ENCODE measurements around the gene GLRX3. TPM values are rescaled to one million over a fixed set of nuclear protein-coding genes. Genes with fewer than 3 reads are reported as not detected.
"Not testable (repeated sequence)": the region's sequence is repeated elsewhere in the genome, so short reads cannot be mapped to it uniquely, and the experiment has no call there.

GLRX3 gene
- total RNA-seq: 10 to 100 TPM; 44.9 to 61.4 (median 53.3) TPM

- intact Hi-C loops (cut with DNase I): loop anchor here (2.0 kb wide), 1 partner anchor 26 kb away; the partner anchor contains the start of gene C10orf143
- peak within 1 kb of the TSS; percentile 87 to 100 (median 93) for H3K4me3 ChIP-seq
- no peaks in the 10 kb centered on the region for H3K27me3 ChIP-seq
- peak within 1 kb of the TSS; percentile 83 to 89 (median 86) for H3K27ac ChIP-seq (replicated peaks in 1 of 4)
- peaks cover 25 to 54% (median 52%) of the 10 kb centered on the region in 4 donors for H3K4me1 ChIP-seq
- no peaks in the 10 kb centered on the region for H3K9me3 ChIP-seq
- H3K36me3 ChIP-seq: peaks cover 0 to under 1% (median 0%) of the 10 kb centered on the region in 4 donors
- 0% methylated on average over 12 of the region's 96 CpGs for WGBS
- TF ChIP-seq EP300 (IDR thresholded peaks at IDR 0.05): no peak
- TF ChIP-seq POLR2AphosphoS5 (IDR thresholded peaks at IDR 0.05): peak; percentile 83 to 88
- peak; percentile 36 for TF ChIP-seq POLR2A (IDR thresholded peaks at IDR 0.05; ENCODE audit: low read depth)
- peak in 1 of 3 experiments; percentile 22 for TF ChIP-seq CTCF (IDR thresholded peaks at IDR 0.05)
- peak; percentile 95 for DNase-seq (ENCODE audit: extremely low spot score)
Observed at GRCh38 chr10:130136226-130137089, at the start of gene GLRX3. GLRX3 (plus strand) TSS chr10:130136391; CDS start chr10:130136421, 30 bp downstream.

- DNase-seq (ENCODE audit: extremely low spot score); H3K4me1 ChIP-seq; H3K27ac ChIP-seq (replicated peaks in 1 of 4); H3K27me3 ChIP-seq; H3K9me3 ChIP-seq; H3K4me3 ChIP-seq; intact Hi-C loops (cut with DNase I): not testable (repeated sequence)
- 93% methylated on average over 3 of the region's 5 CpGs for WGBS
- H3K36me3 ChIP-seq: peaks cover 0 to 24% (median 8%) of the 10 kb centered on the region in 4 donors
Observed at GRCh38 chr10:130090565-130090964, 45.6 kb upstream of the GLRX3 start.

- Histone ChIP-seq H3K27ac (replicated peaks in 1 of 4) (no peak overlapping the region), H3K4me3 (no peak overlapping the region), H3K4me1 (no peaks in the 10 kb centered on the region), H3K36me3 (peaks cover 0 to 13% (median 10%) of the 10 kb centered on the region in 4 donors), H3K9me3 (no peaks in the 10 kb centered on the region), H3K27me3 (no peaks in the 10 kb centered on the region)
- no peak for DNase-seq (ENCODE audit: extremely low spot score)
- no peak for TF ChIP-seq CTCF (IDR thresholded peaks at IDR 0.05)
- no peak for TF ChIP-seq POLR2A (IDR thresholded peaks at IDR 0.05; ENCODE audit: low read depth)
- no peak for TF ChIP-seq POLR2AphosphoS5 (IDR thresholded peaks at IDR 0.05)
- TF ChIP-seq EP300 (IDR thresholded peaks at IDR 0.05): no peak
- intact Hi-C loops (cut with DNase I): no loop called here
- 97% methylated on average over 6 of the region's 6 CpGs for WGBS
Observed at GRCh38 chr10:130099344-130099743, 36.8 kb upstream of the GLRX3 start.

GRCh38 chr10:130105724-130106123 is 30.5 kb upstream of the GLRX3 start:
- intact Hi-C loops (cut with DNase I): no loop called here
- H3K4me3 ChIP-seq: no peak overlapping the region
- H3K27ac ChIP-seq (replicated peaks in 1 of 4): no peak overlapping the region
- DNase-seq (ENCODE audit: extremely low spot score): no peak
- WGBS: 70% methylated on average over 11 of the region's 24 CpGs
- peaks cover 0 to 18% (median 16%) of the 10 kb centered on the region in 4 donors for H3K36me3 ChIP-seq
- no peaks in the 10 kb centered on the region for H3K27me3 ChIP-seq
- no peaks in the 10 kb centered on the region for H3K9me3 ChIP-seq
- H3K4me1 ChIP-seq: peaks cover 6 to 16% (median 15%) of the 10 kb centered on the region in 4 donors
- TF ChIP-seq POLR2A (IDR thresholded peaks at IDR 0.05; ENCODE audit: low read depth) (no peak), POLR2AphosphoS5 (IDR thresholded peaks at IDR 0.05) (no peak), EP300 (IDR thresholded peaks at IDR 0.05) (no peak), CTCF (IDR thresholded peaks at IDR 0.05) (no peak)

GRCh38 chr10:130108146-130108545 is 28.0 kb upstream of the GLRX3 start:
- H3K4me3 ChIP-seq; H3K9me3 ChIP-seq; H3K27me3 ChIP-seq; intact Hi-C loops (cut with DNase I); DNase-seq (ENCODE audit: extremely low spot score); H3K27ac ChIP-seq (replicated peaks in 1 of 4): not testable (repeated sequence)
- peaks cover 11 to 34% (median 30%) of the 10 kb centered on the region in 4 donors for H3K4me1 ChIP-seq
- 85% methylated on average over 8 of the region's 8 CpGs for WGBS
- peaks cover 0 to 16% (median 15%) of the 10 kb centered on the region in 4 donors for H3K36me3 ChIP-seq

Data from esophagus muscularis mucosa (tissue), 4 donors.